Measurements from ENCODE around the gene CINP. TPM values are rescaled to one million over a fixed set of nuclear protein-coding genes. Genes with fewer than 3 reads are reported as not detected.
"Not testable (repeated sequence)": the region's sequence is repeated elsewhere in the genome, so short reads cannot be mapped to it uniquely, and the experiment has no call there.

CINP gene
- total RNA-seq, 1 donor from 2014 or later: 35.5 TPM

DNA sequence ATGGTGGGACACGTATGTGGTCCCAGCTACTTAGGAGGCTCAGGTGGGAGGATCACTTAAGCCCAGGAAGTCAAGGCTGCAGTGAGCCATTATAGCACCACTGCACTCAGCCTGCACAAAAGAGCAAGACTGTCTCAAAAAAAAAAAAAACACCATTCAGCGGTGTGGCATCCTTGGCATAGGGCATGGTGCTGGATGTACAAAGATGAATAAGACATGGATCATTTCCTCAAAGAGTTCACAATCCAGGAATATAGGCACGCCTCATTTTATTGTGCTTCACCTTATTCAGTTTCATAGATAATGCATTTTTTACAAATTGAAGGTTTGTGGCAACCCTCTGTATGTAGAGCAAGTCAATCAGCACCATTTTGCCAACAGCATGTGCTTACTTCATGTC is 6.4 kb downstream of the CINP start:
- H3K27ac Mint-ChIP-seq (ENCODE audit: unreplicated experiment): no peak overlapping the region
- H3K36me3 Mint-ChIP-seq (ENCODE audit: low read depth): peaks cover 3% of the 10 kb centered on the region
- peaks cover 5% of the 10 kb centered on the region for H3K4me1 Mint-ChIP-seq
- no peaks in the 10 kb centered on the region for H3K9me3 Mint-ChIP-seq
- DNase-seq (ENCODE audit: low read depth, low spot score): no peak
- no peaks in the 10 kb centered on the region for H3K27me3 Mint-ChIP-seq (ENCODE audit: low read depth)
- no peak overlapping the region for H3K4me3 Mint-ChIP-seq
- TF ChIP-seq, protein P1, sequence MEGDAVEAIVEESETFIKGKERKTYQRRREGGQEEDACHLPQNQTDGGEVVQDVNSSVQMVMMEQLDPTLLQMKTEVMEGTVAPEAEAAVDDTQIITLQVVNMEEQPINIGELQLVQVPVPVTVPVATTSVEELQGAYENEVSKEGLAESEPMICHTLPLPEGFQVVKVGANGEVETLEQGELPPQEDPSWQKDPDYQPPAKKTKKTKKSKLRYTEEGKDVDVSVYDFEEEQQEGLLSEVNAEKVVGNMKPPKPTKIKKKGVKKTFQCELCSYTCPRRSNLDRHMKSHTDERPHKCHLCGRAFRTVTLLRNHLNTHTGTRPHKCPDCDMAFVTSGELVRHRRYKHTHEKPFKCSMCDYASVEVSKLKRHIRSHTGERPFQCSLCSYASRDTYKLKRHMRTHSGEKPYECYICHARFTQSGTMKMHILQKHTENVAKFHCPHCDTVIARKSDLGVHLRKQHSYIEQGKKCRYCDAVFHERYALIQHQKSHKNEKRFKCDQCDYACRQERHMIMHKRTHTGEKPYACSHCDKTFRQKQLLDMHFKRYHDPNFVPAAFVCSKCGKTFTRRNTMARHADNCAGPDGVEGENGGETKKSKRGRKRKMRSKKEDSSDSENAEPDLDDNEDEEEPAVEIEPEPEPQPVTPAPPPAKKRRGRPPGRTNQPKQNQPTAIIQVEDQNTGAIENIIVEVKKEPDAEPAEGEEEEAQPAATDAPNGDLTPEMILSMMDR (conservative IDR thresholded peaks at IDR 0.05): no peak

- H3K27ac Mint-ChIP-seq (ENCODE audit: unreplicated experiment): no peak overlapping the region
- TF ChIP-seq, protein P1 (conservative IDR thresholded peaks at IDR 0.05): no peak
- DNase-seq (ENCODE audit: low read depth, low spot score): no peak
- no peak overlapping the region for H3K4me3 Mint-ChIP-seq
- no peaks in the 10 kb centered on the region for H3K27me3 Mint-ChIP-seq (ENCODE audit: low read depth)
- no peaks in the 10 kb centered on the region for H3K9me3 Mint-ChIP-seq
- H3K36me3 Mint-ChIP-seq (ENCODE audit: low read depth): peaks cover 4% of the 10 kb centered on the region
- H3K4me1 Mint-ChIP-seq: no peaks in the 10 kb centered on the region
Observed at GRCh38 chr14:102353126-102353619, 9.5 kb downstream of the CINP start.

- H3K27me3 Mint-ChIP-seq (ENCODE audit: low read depth): no peaks in the 10 kb centered on the region
- DNase-seq (ENCODE audit: low read depth, low spot score): no peak
- no peaks in the 10 kb centered on the region for H3K9me3 Mint-ChIP-seq
- peaks cover 8% of the 10 kb centered on the region for H3K36me3 Mint-ChIP-seq (ENCODE audit: low read depth)
- H3K27ac Mint-ChIP-seq (ENCODE audit: unreplicated experiment): no peak overlapping the region
- TF ChIP-seq, protein P1 (conservative IDR thresholded peaks at IDR 0.05): no peak
- H3K4me3 Mint-ChIP-seq: no peak overlapping the region
- H3K4me1 Mint-ChIP-seq: no peaks in the 10 kb centered on the region
Observed at GRCh38 chr14:102352213-102352612, 10.5 kb downstream of the CINP start.

DNA sequence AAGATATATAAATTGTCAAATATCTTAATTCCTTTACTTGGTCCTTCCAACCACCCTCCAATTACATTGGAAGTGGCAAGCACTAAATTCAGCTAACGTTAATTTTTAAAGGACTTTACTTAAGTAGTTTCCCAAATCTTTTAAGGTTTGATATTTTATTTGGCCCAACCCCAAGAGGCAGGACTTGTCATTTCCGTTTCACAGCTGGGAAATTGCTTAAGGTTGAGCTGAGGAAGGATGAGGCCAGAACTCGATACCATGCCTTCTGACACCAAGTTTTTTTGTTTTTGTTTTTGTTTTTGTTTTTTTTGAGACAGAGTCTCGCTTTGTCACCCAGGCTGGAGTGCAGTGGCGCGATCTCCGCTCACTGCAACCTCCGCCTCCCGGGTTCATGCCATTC is 11.1 kb downstream of the CINP start:
- not testable (repeated sequence) for DNase-seq (ENCODE audit: low read depth, low spot score); H3K27me3 Mint-ChIP-seq (ENCODE audit: low read depth); H3K36me3 Mint-ChIP-seq (ENCODE audit: low read depth); H3K4me3 Mint-ChIP-seq; H3K27ac Mint-ChIP-seq (ENCODE audit: unreplicated experiment); H3K9me3 Mint-ChIP-seq; H3K4me1 Mint-ChIP-seq

GRCh38 chr14:102351023-102351422 is 11.7 kb downstream of the CINP start:
- peaks cover 8% of the 10 kb centered on the region for H3K36me3 Mint-ChIP-seq (ENCODE audit: low read depth)
- no peak overlapping the region for H3K27ac Mint-ChIP-seq (ENCODE audit: unreplicated experiment)
- no peak for DNase-seq (ENCODE audit: low read depth, low spot score)
- H3K4me1 Mint-ChIP-seq: no peaks in the 10 kb centered on the region
- no peak overlapping the region for H3K4me3 Mint-ChIP-seq
- TF ChIP-seq, protein P1 (conservative IDR thresholded peaks at IDR 0.05): no peak
- no peaks in the 10 kb centered on the region for H3K27me3 Mint-ChIP-seq (ENCODE audit: low read depth)
- H3K9me3 Mint-ChIP-seq: no peaks in the 10 kb centered on the region

GRCh38 chr14:102348376-102348775 is 14.3 kb downstream of the CINP start:
- H3K36me3 Mint-ChIP-seq (ENCODE audit: low read depth): peaks cover 5% of the 10 kb centered on the region
- TF ChIP-seq, protein P1 (conservative IDR thresholded peaks at IDR 0.05): no peak
- no peak for DNase-seq (ENCODE audit: low read depth, low spot score)
- no peaks in the 10 kb centered on the region for H3K9me3 Mint-ChIP-seq
- no peak overlapping the region for H3K4me3 Mint-ChIP-seq
- no peaks in the 10 kb centered on the region for H3K27me3 Mint-ChIP-seq (ENCODE audit: low read depth)
- no peaks in the 10 kb centered on the region for H3K4me1 Mint-ChIP-seq
- no peak overlapping the region for H3K27ac Mint-ChIP-seq (ENCODE audit: unreplicated experiment)

Data from neural crest cell (in vitro differentiated cells).